HG03521 (cell line): ENCODE measurements around the gene USP20.

Experiments used
- ATAC-seq: cut with Tn5 transposase; IDR thresholded peaks from one replicate; pipeline ENCODE4 v1.9.1; 2021; ENCODE audit warnings: mild to moderate bottlenecking, moderate library complexity; ENCODE audit not compliant: unreplicated experiment

The USP20 gene

DNA sequence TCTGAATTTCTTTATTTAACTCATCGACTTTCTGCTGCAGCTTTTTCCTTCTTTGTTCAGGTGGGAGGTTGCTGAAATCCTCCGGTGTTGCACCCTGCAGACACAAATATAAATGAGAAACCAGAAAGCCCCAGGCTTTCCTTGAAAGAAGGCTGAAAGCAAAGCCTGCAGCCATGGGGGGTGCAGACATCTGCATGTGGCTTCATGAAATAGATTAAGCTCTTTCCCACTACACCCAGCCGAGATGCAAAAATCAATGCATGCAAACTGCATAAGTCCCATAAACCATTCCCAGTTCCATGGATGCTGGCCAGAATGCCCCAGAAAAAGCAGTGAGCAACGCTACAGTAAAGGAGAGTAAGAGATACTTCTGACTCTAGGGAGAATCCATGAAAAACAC lies 73.6 kb downstream of the USP20 start:
- ATAC-seq, result no peak

DNA sequence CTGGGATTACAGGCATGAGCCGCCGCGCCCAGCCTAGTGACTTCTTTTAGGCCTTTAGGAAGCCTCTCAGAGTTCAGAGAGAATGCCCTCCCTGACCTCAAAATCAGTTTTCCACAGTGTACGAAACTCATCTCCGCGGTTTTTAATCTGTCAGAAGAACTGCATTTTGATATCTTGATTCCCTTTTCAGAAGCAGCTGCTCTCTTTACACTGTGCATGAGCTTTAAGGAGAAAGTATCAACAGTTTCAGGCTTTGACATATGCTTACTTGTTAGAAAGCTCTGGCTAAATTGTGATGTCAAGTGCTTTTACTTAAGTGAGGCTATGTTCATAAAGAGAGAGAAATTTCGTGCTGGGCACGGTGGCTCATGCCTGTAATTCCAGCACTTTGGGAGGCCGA lies 74.6 kb downstream of the USP20 start:
- no peak for ATAC-seq

DNA sequence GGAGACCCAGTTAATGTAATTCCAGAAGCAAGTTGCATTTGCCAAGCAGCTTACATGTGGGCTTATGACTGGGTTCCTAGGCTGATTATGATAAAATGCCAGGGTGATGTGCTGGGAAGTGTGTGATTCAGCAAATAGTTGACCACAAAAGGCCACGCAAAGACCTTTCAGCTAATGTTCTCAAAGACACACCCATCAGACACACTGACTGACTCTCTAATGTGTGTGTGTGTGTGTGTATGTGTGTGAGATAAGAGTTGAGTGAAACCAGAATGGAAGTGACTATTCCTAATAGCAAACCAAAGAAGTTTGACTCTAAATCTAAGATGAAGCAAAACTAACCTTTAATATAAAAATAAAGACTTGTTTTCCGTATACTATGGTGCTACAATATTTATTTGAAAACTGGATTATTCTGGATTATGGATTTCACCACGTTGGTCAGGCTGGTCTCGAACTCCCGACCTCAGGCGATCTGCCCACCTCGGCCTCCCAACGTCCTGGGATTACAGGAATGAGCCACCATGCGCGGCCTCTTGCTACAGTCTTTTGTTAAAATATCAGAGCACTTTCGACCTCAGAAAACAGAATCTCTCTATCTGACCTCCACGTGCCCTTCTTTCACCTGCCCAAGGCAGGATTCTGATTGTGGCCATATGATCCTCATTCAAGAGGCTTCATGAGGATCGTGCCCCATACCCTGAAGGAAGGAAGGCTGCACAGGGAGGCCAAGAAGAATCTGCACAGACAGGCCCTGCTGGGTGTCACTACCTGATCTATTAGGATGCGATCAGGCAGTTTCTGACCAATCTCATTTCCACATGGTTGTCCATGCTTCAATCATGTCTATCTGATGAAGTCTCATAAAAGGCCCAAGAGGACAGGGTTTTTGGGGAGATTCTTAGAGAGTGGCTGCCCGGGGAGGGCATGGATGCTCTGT lies 75.6 kb downstream of the USP20 start:
- no peak for ATAC-seq

DNA sequence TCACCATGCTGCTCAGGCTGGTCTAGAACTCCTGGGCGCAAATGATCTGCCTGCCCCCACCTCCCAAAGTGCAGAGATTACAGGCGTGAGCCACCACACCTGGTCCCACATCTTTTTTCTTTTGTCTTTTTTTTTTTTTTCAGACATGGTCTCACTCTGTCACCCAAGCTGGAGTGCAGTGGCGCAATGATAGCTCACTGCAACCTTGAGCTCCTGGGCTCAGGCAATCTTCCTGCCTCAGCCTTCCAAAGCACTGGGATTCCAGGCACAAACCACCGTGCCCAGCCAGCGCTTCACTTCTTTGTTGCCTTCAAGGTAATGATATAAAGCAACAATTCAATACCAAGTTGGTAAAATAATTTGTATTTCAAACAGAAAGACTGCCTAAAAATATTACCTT lies 78.8 kb downstream of the USP20 start:
- no peak for ATAC-seq

DNA sequence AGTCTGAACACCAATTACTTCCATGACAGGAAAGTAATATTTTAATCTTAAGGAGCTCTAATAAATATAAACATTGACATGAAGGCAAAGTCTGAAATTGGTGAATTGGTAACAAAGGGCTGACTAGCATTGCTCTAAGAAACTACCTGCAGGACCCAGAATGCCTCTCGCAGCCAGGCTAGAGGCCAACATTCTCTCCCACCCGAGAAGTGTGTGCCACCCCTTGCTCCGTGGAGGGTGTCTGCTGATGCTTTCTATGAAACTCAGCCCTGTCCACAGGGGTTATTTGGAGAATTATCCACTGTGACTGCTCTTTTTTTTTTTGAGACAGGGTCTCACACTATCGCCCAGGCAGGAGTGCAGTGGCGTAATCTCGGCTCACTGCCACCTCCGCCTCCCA lies 81.4 kb downstream of the USP20 start:
- ATAC-seq, result no peak

DNA sequence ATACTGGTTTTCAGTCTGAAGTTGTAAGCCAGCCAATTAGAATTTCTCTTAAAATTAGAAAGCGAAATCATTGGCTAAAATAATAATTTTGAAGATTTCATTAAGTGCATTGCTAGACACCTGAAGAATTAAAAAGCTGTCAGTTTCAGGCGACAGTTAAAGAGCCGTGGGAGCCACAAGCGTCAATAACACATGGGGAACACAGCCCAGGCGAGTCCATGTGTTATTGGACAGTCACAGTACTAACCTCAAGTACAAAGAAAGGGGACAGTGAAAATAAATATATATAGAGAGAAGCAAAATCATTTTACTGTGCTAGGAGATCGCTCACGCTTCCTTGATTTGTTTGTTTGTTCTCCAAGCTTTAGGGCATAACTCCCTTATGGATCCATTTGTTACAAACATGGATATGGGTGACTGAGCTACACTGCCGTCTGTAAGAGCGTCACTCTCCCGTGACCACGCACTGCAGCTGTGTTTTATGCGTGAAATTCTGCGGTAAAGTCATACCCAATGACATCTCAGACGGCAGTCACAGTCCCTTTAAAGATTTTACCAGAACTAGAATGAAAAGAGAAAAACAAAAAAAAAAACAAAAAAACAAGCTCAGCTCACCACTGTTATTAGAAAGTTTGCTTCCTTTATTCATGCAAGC lies 83.2 kb downstream of the USP20 start:
- ATAC-seq, result no peak

DNA sequence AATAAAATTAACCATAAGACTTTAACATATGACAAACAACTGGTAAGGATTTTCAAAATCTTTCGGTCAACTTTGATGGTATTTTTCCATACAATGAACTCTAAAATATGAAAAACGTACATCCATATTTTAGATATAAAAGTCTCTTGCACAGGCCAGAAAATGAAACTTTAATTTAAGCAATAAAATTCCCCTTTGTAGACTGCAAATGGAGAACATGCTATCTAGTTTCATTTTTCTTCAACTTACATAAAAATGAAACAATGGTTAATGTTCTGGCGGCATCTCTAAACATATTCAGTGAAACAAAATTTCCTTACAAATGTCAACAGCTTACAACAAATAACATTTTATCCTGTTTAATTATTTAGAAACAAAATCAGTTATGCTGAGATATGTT lies 84.0 kb downstream of the USP20 start:
- no peak for ATAC-seq

DNA sequence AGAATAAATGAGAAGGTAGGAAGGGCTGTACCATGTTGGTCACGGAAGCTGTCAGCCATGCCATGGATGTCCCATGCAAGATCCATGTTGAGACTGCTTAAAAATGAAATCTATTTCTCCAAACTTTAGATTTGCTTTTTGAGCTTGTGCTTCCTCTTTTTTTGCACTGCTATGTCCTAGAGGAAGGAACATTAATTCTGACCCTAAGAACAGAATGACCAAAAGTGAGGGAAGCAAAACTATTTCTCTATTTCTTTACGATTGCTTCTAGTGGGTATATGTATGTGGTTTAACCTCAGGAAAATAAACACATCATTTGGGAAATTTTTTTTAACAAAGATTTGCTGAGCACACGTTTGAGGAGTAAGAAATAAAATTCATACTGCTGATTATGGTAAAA lies 84.6 kb downstream of the USP20 start:
- no peak for ATAC-seq

DNA sequence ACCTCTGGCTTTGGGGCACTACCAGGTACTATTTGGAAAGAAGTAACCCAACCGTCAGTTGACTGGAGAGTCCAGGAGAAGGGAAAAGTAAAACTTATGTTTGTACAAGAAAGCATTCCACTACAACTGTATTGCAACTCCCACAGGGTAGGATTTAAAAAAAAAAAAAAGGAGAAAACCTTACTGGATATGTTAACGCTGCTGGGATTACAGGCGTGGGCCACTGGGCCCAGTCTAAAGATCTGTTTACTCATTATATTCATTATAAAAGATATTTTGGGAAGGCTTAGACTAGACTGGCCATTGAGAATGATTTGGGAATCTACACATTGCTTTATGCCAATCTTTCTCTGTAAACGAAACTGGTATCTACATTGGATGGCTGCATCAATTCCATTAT lies 86.6 kb downstream of the USP20 start:
- ATAC-seq, result no peak

DNA sequence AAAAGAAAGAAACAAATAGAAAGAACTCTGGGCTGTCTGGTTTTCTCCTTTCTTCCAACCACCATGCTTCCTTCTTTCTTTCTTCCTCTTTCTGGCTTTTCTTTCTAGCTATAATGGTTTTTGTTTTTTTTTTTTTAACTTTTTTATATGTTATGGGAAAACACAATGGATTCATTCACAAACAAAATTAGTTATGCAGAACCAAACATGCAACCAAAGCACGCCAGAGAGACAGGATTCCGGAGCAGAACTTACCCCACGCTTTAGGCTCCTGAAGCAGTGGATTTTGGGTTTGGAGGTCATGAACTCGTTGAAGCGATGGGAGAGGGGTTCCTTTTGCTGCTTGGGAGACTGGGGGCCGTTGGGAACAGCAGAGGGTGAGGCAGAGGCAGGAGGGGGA lies 88.3 kb downstream of the USP20 start:
- ATAC-seq, result no peak

DNA sequence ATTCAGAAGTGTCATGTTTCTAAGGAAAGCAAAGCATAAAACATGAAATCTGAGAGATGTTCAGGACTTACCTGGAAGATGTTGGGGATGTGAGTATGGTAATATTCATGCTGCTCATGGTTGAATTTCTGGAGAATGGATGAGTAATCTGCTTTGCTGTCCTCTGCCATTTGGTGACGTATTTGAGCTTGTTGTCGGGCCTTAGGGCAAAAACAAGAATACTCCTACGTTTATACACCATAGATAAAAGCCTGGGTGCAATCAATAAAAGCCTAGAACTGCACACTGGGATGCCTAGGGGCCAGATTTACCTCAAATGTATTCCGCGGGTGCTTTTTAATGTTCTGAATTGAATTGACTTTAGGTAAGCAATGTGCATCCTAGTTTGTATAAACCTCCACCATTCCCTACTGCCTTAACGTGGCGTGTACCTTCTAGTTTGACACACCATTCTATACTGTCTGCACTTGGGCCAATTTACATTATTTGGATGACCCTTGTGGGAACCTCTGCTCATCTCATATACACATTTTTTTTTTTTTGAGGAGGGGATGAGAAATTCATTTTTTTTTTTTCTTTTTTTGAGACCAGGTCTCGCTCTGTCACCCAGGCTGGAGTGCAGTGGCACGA lies 94.4 kb downstream of the USP20 start:
- no peak for ATAC-seq

DNA sequence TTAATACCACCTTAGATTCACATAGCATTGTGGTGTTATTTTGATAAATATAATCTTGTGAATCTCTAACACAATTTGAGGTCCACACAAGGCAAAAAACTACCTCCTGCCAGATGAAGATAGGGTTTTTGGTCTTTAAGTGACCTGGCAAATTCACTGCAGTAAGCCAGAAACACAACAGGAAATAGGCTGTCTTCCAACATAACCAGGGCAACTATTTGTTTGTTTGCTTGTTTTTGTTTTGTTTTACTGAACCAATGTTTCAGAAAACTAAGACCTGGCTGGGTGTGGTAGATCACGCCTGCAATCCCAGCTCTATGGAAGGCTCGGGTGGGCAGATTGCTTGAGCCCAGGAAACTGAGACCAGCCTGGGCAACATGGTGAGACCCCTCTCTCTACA lies 95.5 kb downstream of the USP20 start:
- no peak for ATAC-seq
